ENCODE results near the gene TM4SF4.
A peak's percentile ranks its signal among the peaks of the same experiment; 100 is the strongest.

The TM4SF4 gene

GRCh38 chr3:149455989-149456388, 18.5 kb upstream of the TM4SF4 start:
- DNase-seq: no peak

- no peak for DNase-seq
Observed at GRCh38 chr3:149459491-149460059, 14.9 kb upstream of the TM4SF4 start.

- no peak for DNase-seq
Observed at GRCh38 chr3:149460117-149460516, 14.4 kb upstream of the TM4SF4 start.

- DNase-seq: no peak
Observed at GRCh38 chr3:149462051-149462450, 12.4 kb upstream of the TM4SF4 start.

- no peak for DNase-seq
Observed at GRCh38 chr3:149462581-149463011, 11.9 kb upstream of the TM4SF4 start.

- DNase-seq: no peak
Observed at GRCh38 chr3:149463921-149464320, 10.6 kb upstream of the TM4SF4 start.

GRCh38 chr3:149464542-149465328, 9.8 kb upstream of the TM4SF4 start:
- no peak for DNase-seq

GRCh38 chr3:149465351-149465883, 9.1 kb upstream of the TM4SF4 start:
- no peak for DNase-seq

GRCh38 chr3:149466192-149466591, 8.3 kb upstream of the TM4SF4 start:
- DNase-seq: no peak

- DNase-seq: no peak
Observed at GRCh38 chr3:149468504-149469212, 5.8 kb upstream of the TM4SF4 start.

GRCh38 chr3:149470381-149470780, 4.1 kb upstream of the TM4SF4 start:
- DNase-seq: no peak

- DNase-seq: no peak
Observed at GRCh38 chr3:149472030-149472797, 2.3 kb upstream of the TM4SF4 start.

GRCh38 chr3:149473357-149474249, 894 bp upstream of the TM4SF4 start:
- peak; percentile 30 for DNase-seq

GRCh38 chr3:149475451-149476060, 1.1 kb downstream of the TM4SF4 start:
- no peak for DNase-seq

- no peak for DNase-seq
Observed at GRCh38 chr3:149476225-149476624, 1.7 kb downstream of the TM4SF4 start.

- no peak for DNase-seq
Observed at GRCh38 chr3:149479621-149480325, 5.3 kb downstream of the TM4SF4 start.

- DNase-seq: peak; percentile 53
Observed at GRCh38 chr3:149480326-149481017, 6.0 kb downstream of the TM4SF4 start.

GRCh38 chr3:149481056-149481455, 6.6 kb downstream of the TM4SF4 start:
- no peak for DNase-seq

- no peak for DNase-seq
Observed at GRCh38 chr3:149481491-149481890, 7.0 kb downstream of the TM4SF4 start.

- DNase-seq: no peak
Observed at GRCh38 chr3:149486726-149487125, 12.2 kb downstream of the TM4SF4 start.
